Esophagus (tissue), 2 donors: ENCODE measurements around the gene PDP2. TPM values are rescaled to one million over a fixed set of nuclear protein-coding genes. Genes with fewer than 3 reads are reported as not detected.
A peak's percentile ranks its signal among the peaks of the same experiment; 100 is the strongest.

Experiments used
- H3K27ac ChIP-seq, 2 donors: one replicate each; pipeline ENCODE4 v1.5.1; 2013; ENCODE audit warnings: low read depth in 2 of 2, mild to moderate bottlenecking in 2 of 2, inconsistent platforms in 1 of 2, low read length in 1 of 2, moderate library complexity in 1 of 2
- H3K27me3 ChIP-seq, 2 donors: one replicate each; pipeline ENCODE4 v1.6.1; 2013; ENCODE audit warnings: low read length in 2 of 2, control low read depth in 1 of 2, mild to moderate bottlenecking in 1 of 2; ENCODE audit not compliant: insufficient read depth in 2 of 2, control insufficient read depth in 1 of 2
- H3K36me3 ChIP-seq, 2 donors: one replicate each; pipeline ENCODE4 v1.6.1; 2013; ENCODE audit warnings: low read length in 1 of 2; ENCODE audit not compliant: control insufficient read depth in 2 of 2, insufficient read depth in 2 of 2
- H3K4me1 ChIP-seq, 2 donors: one replicate each; pipeline ENCODE4 v1.6.1; 2013; ENCODE audit warnings: low read length in 1 of 2; ENCODE audit not compliant: control insufficient read depth in 2 of 2, insufficient read depth in 2 of 2
- H3K4me3 ChIP-seq, 2 donors: one replicate each; pipeline ENCODE4 v1.5.1; 2013; ENCODE audit warnings: low read length in 2 of 2, mild to moderate bottlenecking in 2 of 2, low read depth in 1 of 2, moderate library complexity in 1 of 2
- H3K9me3 ChIP-seq, 2 donors: one replicate each; pipeline ENCODE4 v1.6.1; 2013; ENCODE audit warnings: mild to moderate bottlenecking in 2 of 2, low read depth in 1 of 2, low read length in 1 of 2, moderate library complexity in 1 of 2; ENCODE audit not compliant: control insufficient read depth in 2 of 2, insufficient read depth in 1 of 2
- WGBS, 2 donors: extraction: QIAGEN DNeasy Blood & Tissue Kit; methylation state at CpG; one replicate each; pipeline ENCODE4 v1.1.7; 2013; 5-methylcytosine and 5-hydroxymethylcytosine counted together
- polyA plus RNA-seq, 2 donors: library from polyadenylated mRNA; stranded (reverse); fragments of 200-250 nt; gene quantifications; one replicate each; pipeline ENCODE4 v1.2.3, GENCODE V29; 2013
- donor health status: healthy with polysubstance abuse.
- donor health status: Bipolar disorder and iron deficiency.

PDP2 gene
- polyA plus RNA-seq, 2 donors = 2.3 to 2.5 TPM

DNA sequence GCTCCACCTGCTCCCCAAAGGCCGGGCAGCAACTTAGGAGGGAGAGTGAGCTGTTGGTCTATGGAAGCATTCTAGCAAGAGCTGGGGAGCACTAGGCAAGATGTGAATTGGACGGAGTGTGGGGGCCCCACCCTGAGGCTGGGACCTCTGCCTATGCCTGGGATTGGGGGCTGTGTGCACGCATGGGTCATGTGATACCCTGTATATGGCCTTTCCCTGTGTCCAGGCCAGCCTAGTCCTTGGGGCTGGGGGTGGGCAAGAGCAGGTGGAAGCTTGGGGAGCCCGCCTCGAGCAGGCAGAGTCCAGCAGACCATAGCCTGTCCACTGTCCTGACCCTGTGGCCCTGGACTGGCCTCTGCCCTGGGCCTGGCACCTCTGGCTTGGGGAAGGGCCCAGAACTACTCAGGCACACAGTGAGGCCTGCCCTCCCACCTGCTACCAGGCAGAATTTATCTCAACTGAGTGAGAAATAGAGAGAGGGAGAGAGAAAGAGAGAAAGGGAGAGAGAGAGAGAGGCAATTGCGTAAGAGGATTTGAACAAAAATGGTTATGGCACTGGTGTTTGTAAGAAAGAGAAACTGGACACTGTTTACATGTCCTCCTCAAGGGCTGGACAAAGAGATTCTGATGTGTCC lies 19.1 kb downstream of the PDP2 start:
- H3K9me3 ChIP-seq = no peaks in the 10 kb centered on the region
- peak overlapping the region; percentile 86 to 97 for H3K27ac ChIP-seq
- H3K36me3 ChIP-seq = no peaks in the 10 kb centered on the region
- no peak overlapping the region for H3K4me3 ChIP-seq
- peaks cover 24 to 43% of the 10 kb centered on the region in 2 donors for H3K4me1 ChIP-seq
- WGBS, 2 donors = 80 to 82% methylated on average over 6 of the region's 6 CpGs
- no peaks in the 10 kb centered on the region for H3K27me3 ChIP-seq

DNA sequence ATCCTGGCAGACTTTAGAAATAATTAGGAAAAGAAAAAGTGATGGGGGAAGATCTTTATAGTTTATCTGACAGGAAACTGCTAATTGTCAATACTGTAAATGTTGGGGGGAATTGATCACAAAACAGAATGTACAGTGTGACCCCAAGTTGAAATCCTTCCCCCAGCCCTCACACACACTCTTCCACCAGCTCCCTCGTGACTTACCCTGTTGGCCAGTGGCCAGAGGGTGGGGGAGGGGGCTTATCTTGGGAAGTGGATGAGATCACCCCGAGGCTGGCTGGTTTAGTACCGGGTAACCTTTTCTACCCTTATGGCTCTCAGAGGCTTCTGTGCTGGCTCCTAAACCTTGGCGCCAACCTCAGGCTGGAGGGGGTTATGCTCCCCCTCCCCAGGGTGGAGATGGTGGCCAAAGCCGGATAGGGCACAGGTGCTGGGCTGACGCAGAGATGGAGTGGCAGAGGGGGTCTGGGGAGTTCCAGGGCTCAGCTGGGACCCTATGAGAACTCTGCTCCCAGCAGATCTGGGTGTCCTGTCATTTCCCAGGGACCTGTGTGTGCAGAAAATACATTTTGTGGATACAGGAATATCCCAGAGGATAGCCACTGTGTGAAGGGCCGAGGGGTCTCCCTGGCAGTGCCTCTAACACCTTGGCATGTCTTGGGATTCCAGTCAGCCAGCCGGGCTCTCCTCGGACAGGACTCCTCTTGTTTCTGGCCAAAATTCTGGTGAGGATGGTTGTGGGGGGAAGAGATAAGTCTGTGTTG lies 19.8 kb downstream of the PDP2 start:
- no peaks in the 10 kb centered on the region for H3K9me3 ChIP-seq
- H3K4me1 ChIP-seq = peaks cover 24 to 49% of the 10 kb centered on the region in 2 donors
- 21 to 25% methylated on average over 9 of the region's 9 CpGs for WGBS, 2 donors
- H3K4me3 ChIP-seq = no peak overlapping the region
- no peaks in the 10 kb centered on the region for H3K27me3 ChIP-seq
- peak overlapping the region; percentile 86 to 96 for H3K27ac ChIP-seq
- no peaks in the 10 kb centered on the region for H3K36me3 ChIP-seq

GRCh38 chr16:66900721-66901441 lies 20.6 kb downstream of the PDP2 start:
- Histone ChIP-seq H3K27ac (peak overlapping the region; percentile 86 to 96), H3K9me3 (no peaks in the 10 kb centered on the region), H3K4me1 (peaks cover 18 to 53% of the 10 kb centered on the region in 2 donors), H3K27me3 (no peaks in the 10 kb centered on the region), H3K36me3 (no peaks in the 10 kb centered on the region), H3K4me3 (no peak overlapping the region)
- 31 to 34% methylated on average over 7 of the region's 7 CpGs for WGBS, 2 donors

DNA sequence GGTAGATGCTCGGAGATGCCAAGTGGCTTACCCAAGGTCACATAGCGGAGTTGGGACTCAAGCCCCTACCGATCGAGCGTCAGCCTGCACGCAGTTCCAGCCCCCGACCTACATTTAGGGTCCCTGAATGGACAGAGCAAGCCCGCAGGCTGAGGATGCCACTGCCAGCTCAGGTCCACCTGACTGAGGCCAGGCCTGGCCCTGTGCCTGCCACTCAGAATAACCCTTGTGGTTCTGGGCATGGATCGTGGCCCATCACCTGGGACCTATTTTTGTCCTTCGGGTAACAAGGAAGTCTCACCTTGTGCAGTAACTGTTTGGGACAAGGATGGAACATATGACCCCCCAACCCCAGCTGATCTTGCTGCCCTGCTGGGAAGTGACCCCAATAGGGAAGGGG lies 21.3 kb downstream of the PDP2 start:
- Histone ChIP-seq H3K4me3 (no peak overlapping the region), H3K9me3 (no peaks in the 10 kb centered on the region), H3K4me1 (peaks cover 15 to 53% of the 10 kb centered on the region in 2 donors), H3K27me3 (no peaks in the 10 kb centered on the region), H3K27ac (peak overlapping the region; percentile 41 to 96), H3K36me3 (no peaks in the 10 kb centered on the region)
- 86 to 91% methylated on average over 10 of the region's 10 CpGs for WGBS, 2 donors

GRCh38 chr16:66902648-66903543 lies 22.6 kb downstream of the PDP2 start:
- peak overlapping the region; percentile 53 to 91 for H3K27ac ChIP-seq
- 61 to 70% methylated on average over 14 of the region's 14 CpGs for WGBS, 2 donors
- no peaks in the 10 kb centered on the region for H3K27me3 ChIP-seq
- H3K36me3 ChIP-seq = no peaks in the 10 kb centered on the region
- no peak overlapping the region for H3K4me3 ChIP-seq
- H3K9me3 ChIP-seq = no peaks in the 10 kb centered on the region
- H3K4me1 ChIP-seq = peaks cover 17 to 55% of the 10 kb centered on the region in 2 donors

DNA sequence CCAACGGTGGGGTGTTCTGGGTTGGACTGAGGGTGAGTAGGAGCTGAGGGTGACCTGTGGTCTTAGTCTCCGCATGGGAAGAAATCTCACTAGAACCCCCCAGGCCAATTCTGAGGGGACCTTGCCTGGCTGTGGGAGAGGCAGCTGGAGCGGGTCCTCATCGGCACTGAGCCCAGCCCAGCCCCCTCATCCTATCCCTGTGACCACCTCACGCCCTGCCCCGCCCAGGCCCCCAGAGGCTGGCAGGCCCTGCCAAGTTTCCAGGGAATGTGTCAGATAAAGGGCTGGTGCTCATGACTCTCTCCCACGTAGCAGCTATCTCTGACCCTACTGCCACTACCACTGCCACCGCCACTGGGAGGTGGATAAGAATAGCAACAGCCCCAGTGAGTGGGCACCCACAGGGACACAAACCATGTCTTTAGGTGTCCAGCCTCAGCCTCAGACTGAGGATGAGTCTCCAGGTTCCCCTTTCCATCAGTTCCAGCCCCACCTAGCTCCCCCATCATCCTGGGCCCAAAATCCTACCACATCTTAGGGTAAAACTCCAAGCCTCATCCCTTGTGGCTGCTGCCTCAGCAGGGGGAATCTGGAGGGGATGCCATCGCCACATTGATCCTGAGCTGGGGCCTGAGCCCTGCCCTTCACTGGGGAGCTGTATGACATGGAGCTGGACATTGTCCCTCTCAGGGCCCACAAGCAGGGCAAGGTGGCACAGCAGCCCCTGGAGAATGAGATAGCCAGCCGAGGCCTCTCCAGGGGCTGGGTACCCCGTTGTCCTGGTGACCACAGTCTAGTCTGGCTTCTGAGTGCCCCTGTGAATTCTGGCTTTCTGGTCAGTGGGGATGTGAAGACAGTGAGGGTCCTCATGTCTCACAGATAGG lies 23.5 kb downstream of the PDP2 start:
- Histone ChIP-seq H3K9me3 (no peaks in the 10 kb centered on the region), H3K36me3 (no peaks in the 10 kb centered on the region), H3K27ac (peak overlapping the region; percentile 54 to 91), H3K4me1 (peaks cover 17 to 55% of the 10 kb centered on the region in 2 donors), H3K4me3 (no peak overlapping the region), H3K27me3 (no peaks in the 10 kb centered on the region)
- WGBS, 2 donors = 61 to 68% methylated on average over 11 of the region's 11 CpGs

GRCh38 chr16:66904428-66904845 lies 24.1 kb downstream of the PDP2 start:
- peaks cover 14 to 52% of the 10 kb centered on the region in 2 donors for H3K4me1 ChIP-seq
- WGBS, 2 donors = 79 to 86% methylated on average over 13 of the region's 13 CpGs
- peak overlapping the region in 1 of 2 donors; percentile 8 for H3K4me3 ChIP-seq
- peak overlapping the region; percentile 54 to 91 for H3K27ac ChIP-seq
- H3K9me3 ChIP-seq = no peaks in the 10 kb centered on the region
- no peaks in the 10 kb centered on the region for H3K27me3 ChIP-seq
- no peaks in the 10 kb centered on the region for H3K36me3 ChIP-seq

- no peaks in the 10 kb centered on the region for H3K36me3 ChIP-seq
- 45 to 50% methylated on average over 16 of the region's 16 CpGs for WGBS, 2 donors
- H3K4me1 ChIP-seq = peaks cover 13 to 52% of the 10 kb centered on the region in 2 donors
- no peaks in the 10 kb centered on the region for H3K9me3 ChIP-seq
- no peaks in the 10 kb centered on the region for H3K27me3 ChIP-seq
- peak overlapping the region in 1 of 2 donors; percentile 8 for H3K4me3 ChIP-seq
- H3K27ac ChIP-seq = peak overlapping the region; percentile 69 to 91
Measured at GRCh38 chr16:66904846-66905632, 24.7 kb downstream of the PDP2 start.
